HG03342 (cell line): ENCODE data around the gene DNAH5.
A peak's percentile ranks its signal among the peaks of the same experiment; 100 is the strongest.
"Not testable (repeated sequence)": the region's sequence is repeated elsewhere in the genome, so short reads cannot be mapped to it uniquely, and the experiment has no call there.

Source experiments
- ATAC-seq: cut with Tn5 transposase; IDR thresholded peaks from one replicate; pipeline ENCODE4 v1.9.1; 2021; ENCODE audit warnings: mild to moderate bottlenecking, moderate library complexity; ENCODE audit not compliant: unreplicated experiment

The DNAH5 gene, protein sequence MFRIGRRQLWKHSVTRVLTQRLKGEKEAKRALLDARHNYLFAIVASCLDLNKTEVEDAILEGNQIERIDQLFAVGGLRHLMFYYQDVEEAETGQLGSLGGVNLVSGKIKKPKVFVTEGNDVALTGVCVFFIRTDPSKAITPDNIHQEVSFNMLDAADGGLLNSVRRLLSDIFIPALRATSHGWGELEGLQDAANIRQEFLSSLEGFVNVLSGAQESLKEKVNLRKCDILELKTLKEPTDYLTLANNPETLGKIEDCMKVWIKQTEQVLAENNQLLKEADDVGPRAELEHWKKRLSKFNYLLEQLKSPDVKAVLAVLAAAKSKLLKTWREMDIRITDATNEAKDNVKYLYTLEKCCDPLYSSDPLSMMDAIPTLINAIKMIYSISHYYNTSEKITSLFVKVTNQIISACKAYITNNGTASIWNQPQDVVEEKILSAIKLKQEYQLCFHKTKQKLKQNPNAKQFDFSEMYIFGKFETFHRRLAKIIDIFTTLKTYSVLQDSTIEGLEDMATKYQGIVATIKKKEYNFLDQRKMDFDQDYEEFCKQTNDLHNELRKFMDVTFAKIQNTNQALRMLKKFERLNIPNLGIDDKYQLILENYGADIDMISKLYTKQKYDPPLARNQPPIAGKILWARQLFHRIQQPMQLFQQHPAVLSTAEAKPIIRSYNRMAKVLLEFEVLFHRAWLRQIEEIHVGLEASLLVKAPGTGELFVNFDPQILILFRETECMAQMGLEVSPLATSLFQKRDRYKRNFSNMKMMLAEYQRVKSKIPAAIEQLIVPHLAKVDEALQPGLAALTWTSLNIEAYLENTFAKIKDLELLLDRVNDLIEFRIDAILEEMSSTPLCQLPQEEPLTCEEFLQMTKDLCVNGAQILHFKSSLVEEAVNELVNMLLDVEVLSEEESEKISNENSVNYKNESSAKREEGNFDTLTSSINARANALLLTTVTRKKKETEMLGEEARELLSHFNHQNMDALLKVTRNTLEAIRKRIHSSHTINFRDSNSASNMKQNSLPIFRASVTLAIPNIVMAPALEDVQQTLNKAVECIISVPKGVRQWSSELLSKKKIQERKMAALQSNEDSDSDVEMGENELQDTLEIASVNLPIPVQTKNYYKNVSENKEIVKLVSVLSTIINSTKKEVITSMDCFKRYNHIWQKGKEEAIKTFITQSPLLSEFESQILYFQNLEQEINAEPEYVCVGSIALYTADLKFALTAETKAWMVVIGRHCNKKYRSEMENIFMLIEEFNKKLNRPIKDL (N-terminal part only)

DNA sequence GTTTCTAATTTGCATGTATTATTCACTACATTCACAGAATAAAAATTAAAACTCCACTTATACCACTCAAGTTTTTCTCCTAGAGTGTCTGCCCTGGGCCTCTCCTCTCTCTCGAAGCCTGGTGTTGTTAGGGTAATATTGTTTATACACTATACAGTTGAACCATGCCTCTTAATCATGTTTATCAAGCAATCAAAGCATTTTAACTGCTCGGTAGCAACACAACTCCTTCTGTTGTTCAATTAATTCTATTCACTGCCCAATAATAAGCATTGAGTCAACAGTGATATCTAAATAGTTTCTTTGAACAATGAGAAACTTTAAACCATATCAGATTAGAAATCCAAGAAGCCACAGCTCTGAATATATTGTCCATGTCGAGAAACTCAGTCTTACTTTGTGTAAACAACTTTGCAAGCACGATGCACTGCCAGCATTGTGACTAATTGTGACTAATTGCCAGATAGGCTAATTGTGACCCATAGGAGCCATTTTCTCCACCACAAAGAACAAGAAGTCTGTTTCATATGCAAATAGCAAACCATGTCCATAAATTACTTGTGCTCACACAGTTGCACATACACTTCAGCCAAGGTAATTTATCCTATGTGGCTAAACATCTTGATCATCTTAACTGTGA is at the start of gene DNAH5:
TSS of gene DNAH5 (minus strand) at position 129 of the 640 bp plus-strand sequence. CDS start 250 bp downstream, outside the sequence.
- ATAC-seq, result no peak

DNA sequence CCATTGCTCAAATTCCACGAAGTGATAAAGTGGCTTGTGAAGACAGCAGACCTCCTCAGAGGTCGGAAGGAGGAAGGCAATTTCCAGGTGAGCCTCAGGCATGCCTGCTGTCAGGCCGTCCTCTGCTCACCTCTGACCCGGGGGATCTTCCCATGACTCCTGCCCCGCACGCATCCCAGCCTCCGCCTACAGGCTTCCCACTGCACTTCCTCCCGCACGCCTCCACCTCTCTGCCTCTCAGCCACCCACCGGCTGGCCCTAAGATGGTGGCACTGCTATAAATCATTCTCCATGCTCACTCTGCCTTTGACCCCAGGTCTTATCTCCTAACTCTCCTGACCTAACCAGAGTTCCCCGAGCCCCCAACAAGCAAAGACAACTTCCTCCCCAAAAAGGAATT is 49.4 kb upstream of the DNAH5 start:
- no peak for ATAC-seq

DNA sequence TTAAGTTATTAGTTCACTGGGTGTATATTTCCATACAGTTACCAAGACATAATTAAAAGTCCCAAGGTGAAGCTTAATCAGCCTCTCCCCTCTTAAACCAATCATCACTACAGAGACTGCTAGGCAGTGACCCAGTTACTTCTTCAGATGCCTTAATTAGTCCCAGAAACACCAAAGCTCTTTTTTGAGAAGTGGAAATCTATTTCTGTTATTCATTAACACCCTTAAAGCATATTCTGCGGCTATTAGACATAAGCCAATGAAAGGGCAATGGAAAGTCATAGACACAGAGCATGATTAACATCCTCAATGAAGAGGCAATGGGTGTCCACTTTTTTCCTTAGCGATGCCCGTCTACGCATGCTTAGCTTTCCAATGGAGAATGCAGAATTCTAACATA is 48.3 kb upstream of the DNAH5 start:
- no peak for ATAC-seq

DNA sequence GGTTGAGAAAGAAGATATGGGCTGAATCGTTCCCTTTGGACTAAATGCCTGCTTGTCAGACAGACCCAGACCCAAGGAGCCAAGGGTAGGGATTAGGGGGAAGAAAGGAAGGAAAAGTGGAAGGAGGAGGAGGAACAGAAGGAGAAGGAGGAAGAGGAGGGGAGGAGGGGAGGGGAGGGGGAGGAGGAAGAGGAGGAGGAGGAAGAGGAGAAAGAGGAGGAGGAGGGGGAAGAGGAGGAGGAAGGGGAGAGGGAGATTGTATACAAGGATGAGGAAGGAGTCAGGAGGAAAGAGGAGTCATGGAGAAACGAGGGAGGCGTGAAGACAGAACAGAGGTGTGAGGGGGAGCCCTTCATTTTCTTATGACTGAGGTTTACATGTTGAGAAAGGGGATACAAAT is 46.9 kb upstream of the DNAH5 start:
- no peak for ATAC-seq

DNA sequence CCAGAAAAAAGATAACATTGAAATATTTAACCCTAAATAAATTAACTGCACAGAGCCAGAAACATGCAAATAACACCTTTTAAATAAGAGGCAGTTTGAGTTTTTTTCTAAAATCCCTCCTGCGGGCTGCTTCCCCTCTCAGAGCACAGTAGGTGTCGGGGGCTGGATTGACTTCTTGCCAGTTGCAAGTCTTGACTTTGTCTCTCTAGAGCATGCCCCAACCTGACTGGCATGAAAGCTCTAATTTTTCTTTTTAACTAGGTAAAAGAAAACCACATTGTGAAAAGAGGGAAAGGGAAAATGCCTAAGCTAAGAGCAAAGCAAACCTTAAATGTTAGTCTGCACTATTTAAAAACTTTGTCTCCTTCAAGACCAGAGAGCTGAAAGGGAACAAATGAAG is 46.4 kb upstream of the DNAH5 start:
- ATAC-seq, result no peak

DNA sequence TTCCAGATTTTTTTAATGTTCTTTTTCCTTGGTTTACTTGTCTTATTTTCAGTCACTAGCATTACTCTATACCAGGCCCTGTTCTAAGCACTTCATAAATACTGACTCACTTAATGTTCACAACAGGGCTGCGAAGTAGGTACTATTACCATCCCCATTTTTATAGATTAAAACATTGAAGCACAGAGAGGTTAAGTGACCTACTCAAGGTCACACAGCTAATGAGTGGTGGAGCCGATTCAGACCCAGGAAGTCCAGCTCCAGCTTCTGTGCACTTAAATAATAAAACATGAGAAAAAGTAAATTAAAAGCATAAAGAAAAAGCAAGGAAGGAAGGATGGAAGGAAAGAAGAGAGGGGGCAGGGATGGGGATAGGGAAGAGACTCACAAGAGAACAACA is 45.3 kb upstream of the DNAH5 start:
- ATAC-seq, result no peak

DNA sequence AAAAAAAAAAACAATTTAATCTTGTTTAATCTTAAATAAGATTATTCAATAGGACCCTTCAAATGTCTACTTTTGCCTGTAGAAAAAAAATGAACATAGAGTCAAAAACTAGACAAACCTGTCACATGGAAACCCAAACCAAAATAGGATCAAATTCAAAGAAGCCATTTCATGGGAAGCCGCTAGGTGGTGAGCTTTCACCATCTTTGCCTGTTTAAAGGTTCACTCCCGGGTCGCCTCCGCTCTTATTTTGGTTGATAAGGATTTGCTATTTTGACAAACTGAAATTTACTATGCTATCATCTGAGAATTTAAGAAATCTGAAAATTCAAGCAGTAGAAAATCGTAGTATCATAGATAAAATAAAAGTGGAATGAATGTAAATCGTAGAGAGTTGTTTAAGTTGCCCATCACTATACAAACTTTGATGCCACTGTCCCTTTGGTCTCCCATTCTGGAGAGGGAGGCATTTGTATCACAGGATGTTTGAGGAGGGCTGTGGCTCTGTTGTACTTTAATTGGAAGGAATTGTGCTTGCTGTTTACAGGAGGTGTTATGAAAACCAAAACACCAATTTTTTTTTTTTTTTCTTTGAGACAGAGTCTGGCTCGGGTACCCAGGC is 43.5 kb upstream of the DNAH5 start:
- ATAC-seq, result peak; percentile 69

DNA sequence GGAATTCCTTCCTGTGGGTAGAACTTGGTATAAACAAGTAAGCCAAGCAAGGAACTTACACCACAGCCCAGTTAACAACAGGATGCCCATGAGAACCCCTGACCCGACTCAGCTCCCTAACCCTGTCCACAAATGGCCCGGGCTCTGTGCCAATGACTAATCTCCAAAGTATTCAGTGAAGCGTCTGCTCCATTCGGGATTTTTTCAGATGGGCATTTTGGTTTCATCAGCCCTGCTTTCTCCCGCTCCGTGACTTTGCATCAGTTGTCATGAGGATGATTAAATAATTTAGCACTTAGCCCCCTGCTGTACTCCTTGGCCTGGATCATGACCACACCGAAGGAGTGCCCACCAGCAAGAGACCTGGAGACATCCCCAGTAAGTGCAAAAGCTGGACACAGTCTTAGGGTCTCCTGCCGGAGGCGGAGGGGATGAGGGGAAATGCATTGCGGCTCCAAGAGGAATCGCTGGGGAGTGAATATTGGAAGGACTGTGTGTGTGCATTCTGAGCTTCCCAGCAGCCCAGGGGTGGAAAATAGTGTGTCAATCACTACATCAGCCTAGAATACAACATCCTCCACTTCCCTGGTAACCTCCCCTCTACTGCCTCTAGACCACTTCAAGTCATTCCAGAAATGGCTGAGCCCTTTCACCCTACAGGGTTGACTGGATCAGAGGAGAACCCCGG is 41.4 kb upstream of the DNAH5 start:
- no peak for ATAC-seq

DNA sequence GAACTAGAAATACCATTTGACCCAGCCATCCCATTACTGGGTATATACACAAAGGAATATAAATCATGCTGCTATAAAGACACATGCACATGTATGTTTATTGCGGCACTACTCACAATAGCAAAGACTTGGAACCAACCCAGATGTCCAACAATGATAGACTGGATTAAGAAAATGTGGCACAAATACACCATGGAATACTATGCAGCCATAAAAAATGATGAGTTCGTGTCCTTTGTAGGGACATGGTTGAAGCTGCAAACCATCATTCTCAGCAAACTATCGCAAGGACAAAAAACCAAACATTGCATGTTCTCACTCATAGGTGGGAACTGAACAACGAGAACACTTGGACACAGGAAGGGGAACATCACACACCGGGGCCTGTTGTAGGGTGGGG is 40.4 kb upstream of the DNAH5 start:
- not testable (repeated sequence) for ATAC-seq

DNA sequence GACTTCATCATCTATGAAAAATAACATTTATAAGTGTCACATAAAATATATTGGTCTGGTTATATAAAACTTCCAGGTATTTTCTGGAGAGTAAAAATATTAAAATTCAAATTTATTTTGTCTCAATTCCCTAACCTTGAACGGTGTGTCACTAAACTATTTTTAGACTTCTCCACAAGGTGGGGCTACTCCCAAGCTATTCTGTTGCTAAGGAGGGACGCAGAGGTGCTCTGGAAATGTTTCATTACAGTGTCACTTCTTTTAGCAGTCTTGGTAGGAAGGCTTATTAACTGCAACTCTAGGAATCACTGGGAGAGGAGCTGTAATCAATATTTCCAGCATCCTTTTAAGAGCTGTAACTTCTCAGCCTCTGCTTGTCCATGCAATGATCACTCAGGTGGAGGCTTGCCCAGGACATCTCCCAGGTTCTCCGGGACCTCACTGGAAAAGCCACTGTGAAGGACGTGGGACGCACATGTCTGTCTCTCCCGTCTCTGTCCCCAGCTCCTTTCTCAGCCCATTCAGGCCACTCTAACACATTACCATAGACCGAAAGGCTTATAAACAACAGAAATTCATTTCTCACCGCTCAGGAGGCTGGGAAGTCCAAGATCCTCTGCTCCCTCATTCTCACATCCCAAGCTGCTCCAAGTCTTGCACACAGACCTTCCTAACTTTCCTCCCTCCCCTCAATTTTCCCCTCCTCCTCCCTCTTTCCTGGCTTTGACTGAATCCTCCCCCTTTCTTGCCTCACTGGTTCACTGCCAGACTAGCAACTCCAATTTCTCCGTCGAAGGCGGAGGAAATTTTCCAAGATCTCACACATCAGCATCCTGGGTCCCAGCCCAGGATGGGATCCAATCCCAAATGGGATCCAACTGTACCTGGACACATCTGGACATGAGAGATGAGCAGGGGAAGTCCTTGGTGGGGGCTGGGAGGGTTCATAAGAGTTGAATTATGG is 32.7 kb upstream of the DNAH5 start:
- no peak for ATAC-seq

DNA sequence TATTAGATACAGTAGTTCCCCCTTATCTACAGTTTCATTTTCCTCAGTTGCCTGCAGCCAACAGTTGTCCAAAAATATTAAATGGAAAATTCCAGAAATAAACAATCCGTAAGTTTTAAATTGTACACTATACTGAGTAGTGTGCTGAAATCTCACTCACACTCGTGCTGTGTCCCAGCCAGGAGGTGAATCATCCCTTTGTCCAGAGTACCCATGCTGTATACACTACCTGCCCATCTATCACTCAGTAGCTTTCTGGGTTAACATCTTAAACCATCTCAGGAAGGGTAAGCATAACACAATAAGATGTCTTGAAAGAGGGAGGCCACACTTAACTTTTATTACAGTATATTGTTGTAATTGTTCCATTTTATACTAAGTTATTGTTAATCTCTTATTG is 31.7 kb upstream of the DNAH5 start:
- ATAC-seq, result no peak

DNA sequence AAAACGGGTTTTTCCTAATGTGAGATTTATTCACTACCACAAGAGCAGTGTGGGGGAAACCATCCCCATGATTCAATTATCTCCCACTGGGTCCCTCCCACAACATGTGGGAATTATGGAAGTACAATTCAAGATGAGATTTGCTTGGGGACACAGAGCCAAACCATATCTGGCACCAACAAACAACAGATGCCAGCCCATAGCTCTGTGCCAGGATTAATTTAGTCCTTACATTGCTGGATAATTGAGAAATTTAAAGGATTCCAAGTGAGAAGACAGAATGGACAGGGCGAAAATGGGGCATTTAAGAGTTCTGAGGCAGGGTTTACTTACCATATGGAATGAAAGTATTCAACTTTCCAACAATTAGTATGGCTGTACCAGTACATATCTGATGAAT is 30.8 kb upstream of the DNAH5 start:
- no peak for ATAC-seq

DNA sequence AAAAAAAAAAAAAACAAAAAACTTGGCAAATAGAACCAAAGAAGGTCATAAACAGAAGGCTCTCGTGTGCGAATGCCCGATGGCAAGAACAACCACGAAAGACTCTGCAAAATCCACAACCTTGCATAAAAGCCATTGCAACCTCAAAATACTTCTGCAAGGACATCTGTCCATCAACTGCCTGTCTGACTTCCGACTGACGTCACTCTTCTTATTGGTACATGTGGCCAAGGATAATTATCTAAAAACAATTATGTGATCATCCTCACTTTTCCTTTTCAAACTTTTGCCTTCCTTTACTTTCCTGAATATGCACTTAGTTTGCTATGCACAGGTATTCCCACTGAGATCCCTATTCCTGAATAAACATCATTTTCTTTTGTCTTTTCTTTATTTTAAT is 29.2 kb upstream of the DNAH5 start:
- no peak for ATAC-seq

DNA sequence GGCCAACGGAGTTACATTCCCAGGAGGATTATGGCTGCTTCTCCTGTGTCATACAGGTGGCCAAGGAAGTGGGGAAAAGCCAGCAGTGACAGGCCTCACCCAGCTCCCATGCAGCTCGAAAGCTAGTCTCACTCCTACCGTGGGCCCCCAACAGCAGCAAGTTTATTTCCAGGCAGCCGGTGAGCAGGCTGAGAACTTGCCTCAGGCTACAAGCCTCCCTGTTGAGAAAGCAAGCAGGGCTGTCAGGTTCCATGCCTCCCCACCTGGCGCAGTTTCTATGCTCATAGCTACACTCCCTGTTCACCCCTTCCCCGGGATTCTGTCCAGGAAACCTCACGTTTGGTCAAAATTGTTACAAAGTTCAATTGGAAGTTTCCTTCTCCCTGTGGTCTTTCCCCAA is 27.5 kb upstream of the DNAH5 start:
- ATAC-seq, result no peak

DNA sequence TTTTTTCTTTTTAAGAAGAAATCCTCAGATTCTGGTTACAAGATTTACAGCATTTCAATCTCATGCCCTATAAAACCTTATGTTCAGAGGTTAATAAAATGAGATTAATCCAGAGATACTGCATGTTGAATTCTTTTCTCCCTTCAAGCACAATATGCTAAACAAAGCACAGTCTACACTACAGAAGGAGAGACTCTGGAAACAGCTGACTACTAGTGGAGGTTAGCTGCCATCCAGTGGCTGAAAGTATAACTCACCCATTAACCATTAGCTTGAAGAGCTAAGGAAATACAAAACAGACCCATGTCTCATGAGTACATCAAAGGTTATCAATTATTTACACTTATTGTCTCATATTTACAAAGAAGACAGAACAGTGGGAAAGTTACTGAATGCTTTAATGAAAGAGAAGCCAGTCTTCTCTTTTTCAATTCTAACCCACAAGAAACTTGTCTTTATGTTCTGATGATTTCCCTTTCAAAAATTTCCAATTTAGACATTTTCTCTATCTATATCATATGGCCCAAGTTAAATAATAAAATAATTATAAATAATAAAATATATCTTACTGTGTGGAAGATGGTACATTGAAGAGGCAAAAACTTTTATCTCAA is 12.7 kb upstream of the DNAH5 start:
- peak; percentile 99 for ATAC-seq

DNA sequence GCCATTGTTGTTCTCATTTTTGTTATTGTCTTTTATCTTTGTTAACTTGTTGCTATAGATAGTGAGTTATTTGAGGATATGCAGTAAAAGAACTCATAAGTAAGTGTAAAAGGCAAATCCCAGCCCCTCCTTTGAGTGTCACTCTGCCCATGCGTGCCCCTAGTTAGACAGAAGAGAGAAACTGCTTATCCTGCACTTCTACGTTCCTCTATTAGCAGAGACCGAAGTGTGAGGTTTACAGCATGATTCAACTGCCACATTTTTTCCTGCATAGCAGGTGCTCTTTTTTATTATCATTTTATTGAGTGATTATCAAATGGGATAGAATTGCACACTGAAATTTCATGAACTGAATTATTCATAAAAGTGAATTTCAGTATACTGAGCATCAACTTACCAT is 12.0 kb upstream of the DNAH5 start:
- no peak for ATAC-seq

DNA sequence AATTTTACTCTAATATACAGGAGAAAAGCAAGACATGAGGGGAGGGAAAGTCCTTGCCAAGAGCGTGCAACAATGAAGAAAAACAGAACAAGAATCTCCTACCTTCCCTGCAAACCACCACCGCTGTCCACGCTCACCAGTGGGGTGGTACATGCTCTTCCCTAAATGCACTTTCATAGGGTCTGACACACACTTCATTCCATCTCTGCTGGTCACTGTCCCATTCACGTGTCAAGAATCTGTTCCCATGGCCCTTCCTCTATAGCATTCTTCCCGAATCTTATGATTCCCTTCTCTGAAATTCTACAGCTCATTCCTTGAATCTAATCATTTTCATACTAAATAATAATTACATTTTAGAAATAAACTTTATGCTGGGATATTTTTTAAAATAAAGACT is 11.4 kb upstream of the DNAH5 start:
- ATAC-seq, result no peak

DNA sequence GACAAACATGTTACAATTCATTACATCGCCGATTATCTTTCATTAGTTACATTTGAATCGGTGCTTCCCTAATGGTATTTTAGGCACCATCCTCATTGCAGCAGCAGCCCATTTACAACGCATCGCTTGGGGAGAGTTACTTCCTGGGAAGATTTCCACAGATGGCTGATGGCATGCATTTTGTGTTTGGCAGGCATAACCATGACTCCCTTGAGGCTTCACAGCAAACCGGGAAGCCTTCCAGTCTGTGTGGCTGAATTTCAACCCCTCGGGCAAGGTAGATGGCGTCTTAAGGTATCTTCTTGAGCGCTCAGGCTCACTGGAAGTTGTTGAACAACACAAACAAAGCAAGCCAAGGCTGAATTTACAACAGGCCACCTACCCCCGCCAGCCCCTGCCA is 1.6 kb upstream of the DNAH5 start:
- no peak for ATAC-seq
